ENCODE results near the gene CHRNA7.
"Not testable (repeated sequence)": the region's sequence is repeated elsewhere in the genome, so short reads cannot be mapped to it uniquely, and the experiment has no call there.

CHRNA7 gene

DNA sequence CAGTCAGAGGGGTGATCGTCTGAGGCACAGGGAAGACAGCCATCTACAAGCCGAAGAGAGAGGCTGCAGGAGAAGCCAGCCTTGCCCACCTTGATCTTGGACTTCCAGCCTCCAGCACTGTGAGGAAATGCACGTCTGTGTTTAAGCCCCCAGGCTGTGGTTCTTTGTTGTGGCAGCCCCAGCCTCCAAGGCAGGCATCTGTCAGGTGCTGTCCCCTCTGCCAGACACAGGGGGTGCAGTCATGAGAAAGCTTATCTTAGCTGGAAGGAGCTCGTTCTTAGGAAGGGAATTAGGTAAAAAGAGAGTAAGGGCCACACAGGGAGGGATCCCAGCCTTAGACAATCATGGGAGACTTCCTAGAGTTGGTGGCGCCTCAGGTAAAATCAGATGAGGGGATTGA, 150.3 kb downstream of the CHRNA7 start:
- DNase-seq (ENCODE audit: low read depth in 2 of 2) = not testable (repeated sequence)

DNA sequence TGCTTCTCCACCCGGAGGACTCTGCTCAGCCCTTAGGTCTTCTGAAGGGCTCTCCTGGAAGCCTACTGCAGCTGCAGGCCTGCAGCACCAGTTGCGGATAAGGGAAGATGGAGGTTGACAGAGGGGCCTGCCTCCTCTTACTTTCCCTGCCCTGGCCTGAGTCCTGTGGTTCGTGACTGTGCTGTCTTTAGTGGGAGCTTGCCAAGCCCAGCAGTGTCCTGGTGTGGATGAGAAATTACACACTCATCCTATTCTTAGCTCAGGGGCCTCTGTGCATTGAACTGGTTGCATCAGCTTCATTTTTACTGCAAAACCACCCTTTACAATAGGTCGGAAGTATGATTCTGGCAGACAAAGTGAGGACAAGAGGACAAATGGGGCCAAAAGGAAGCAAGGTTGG, 163.5 kb downstream of the CHRNA7 start:
- DNase-seq (ENCODE audit: low read depth in 2 of 2) = not testable (repeated sequence)

DNA sequence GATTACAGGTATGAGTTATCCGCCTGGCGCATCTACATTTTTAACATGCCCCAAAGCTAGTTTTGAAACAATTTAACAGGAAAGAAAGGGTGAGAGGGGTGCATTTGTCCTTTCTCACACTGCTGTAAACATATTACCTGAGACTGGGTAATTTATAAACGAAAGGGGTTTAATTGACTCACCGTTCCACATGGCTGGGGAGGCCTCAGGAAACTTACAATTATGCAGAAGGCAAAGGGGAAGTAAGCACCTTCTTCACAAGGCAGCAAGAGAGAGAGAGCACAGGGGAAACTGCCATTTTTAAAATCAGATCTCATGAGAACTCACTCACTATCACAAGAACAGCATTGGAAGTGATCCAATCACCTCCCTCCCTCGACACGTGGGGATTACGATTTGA, 165.9 kb downstream of the CHRNA7 start:
- DNase-seq (ENCODE audit: low read depth in 2 of 2) = not testable (repeated sequence)

DNA sequence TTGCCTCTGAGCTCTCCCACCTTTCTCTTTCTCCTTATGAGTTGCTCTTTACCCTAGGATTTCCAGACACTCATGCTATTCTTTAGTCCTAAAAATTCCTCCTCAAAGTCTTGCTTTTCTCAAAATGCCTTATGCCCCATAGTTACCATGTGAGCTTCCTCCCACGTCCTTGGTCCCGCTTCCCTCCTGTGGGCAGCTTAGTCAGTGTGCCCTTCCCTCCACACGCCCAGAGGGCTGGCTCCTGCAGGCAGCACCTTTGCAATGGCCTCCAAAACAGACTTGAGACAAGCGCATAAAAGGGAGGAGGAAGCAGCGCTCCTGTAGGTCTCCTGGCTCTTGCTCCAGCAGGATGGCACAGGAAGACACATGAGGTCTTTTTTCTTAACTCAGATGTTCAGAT, 168.6 kb downstream of the CHRNA7 start:
- not testable (repeated sequence) for DNase-seq (ENCODE audit: low read depth in 2 of 2)

DNA sequence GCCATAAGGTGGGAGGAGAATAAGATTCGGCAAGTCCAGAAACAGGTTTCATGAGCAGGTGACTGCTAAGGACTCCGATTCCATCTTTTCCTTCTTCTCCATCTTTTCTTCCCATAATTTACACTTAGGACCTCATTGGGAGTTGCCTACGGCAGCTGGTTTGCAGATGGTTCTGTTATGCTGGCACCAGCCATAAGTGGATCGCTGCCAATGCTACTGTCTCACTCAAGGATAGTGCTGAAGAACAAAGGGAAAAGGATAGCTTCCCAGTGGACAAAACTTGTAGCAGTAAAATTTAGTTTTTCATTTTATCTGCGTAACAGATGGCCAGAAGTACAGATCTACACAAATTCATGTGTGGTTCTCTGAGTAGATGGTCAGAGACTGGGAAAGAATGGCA, 178.8 kb downstream of the CHRNA7 start:
- DNase-seq (ENCODE audit: low read depth in 2 of 2) = not testable (repeated sequence)

DNA sequence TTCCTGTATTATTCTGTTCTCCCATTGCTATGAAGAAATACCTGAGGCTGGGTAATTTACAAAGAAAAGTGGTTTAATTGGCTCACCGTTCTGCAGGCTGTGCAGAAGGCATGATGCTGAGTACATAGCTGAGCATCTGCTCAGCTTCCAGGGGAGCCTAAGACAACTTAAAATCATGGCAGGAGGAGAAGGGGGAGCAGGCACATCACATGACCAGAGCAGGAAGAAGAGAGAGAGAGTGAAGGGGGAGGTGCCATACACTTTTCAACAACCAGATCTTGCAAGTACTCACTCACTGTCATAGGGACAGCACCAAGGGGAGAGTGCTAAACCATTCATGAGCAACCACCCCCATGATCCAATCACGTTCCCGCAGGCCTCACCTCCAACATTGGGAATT, 188.4 kb downstream of the CHRNA7 start:
- no peak for DNase-seq (ENCODE audit: low read depth in 2 of 2)
